GM13977 (cell line): ENCODE results near the gene SEC11A.

Source experiments
- DNase-seq: peaks from one replicate; pipeline ENCODE4 v3.0.0; 2012; ENCODE audit warnings: low spot score
- in situ Hi-C: fragments of 300-500 bp; cut with MboI; formaldehyde crosslinking; loops from one replicate; pipeline ENCODE4 v1.12.0; 2022; ENCODE audit warnings: low sequenced_read_pairs, low pct_unique_long_range_greater_than_20kb, mixed read lengths, inconsistent platforms; ENCODE audit not compliant: unreplicated experiment
- TF ChIP-seq, protein P1 (sequence below): IDR thresholded peaks from 2 replicates; pipeline ENCODE4 v1.5.1; 2012; ENCODE audit warnings: mild to moderate bottlenecking, control low read depth; ENCODE audit not compliant: insufficient read depth; ENCODE audit errors: extremely low read depth, missing control alignments

The SEC11A gene

GRCh38 chr15:84684092-84684491 lies 31.8 kb downstream of the SEC11A start:
- in situ Hi-C loops = no loop called here
- no peak for DNase-seq
- TF ChIP-seq, protein P1, sequence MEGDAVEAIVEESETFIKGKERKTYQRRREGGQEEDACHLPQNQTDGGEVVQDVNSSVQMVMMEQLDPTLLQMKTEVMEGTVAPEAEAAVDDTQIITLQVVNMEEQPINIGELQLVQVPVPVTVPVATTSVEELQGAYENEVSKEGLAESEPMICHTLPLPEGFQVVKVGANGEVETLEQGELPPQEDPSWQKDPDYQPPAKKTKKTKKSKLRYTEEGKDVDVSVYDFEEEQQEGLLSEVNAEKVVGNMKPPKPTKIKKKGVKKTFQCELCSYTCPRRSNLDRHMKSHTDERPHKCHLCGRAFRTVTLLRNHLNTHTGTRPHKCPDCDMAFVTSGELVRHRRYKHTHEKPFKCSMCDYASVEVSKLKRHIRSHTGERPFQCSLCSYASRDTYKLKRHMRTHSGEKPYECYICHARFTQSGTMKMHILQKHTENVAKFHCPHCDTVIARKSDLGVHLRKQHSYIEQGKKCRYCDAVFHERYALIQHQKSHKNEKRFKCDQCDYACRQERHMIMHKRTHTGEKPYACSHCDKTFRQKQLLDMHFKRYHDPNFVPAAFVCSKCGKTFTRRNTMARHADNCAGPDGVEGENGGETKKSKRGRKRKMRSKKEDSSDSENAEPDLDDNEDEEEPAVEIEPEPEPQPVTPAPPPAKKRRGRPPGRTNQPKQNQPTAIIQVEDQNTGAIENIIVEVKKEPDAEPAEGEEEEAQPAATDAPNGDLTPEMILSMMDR = no peak

GRCh38 chr15:84681831-84682230 lies 34.1 kb downstream of the SEC11A start:
- DNase-seq = no peak
- in situ Hi-C loops = no loop called here
- TF ChIP-seq, protein P1 = no peak

DNA sequence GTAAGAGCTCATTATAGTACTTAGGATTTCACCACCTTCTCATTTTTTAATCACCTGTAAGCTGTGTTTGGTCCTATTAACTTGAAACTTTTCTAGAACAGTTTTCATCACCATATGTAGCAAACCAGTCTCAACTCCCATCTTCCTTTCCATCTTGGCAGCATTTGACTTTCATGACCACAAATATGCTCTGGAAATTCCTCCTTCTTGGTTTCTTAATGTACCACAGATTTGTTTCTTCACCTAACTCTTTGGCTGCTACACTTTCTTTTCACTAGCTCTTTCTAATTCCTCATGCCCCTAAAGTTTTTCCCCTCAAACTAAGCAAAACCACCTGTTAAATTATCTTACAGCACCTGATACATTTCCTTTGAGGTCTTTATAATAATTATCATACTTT lies 44.7 kb downstream of the SEC11A start:
- no peak for DNase-seq
- in situ Hi-C loops = no loop called here
- TF ChIP-seq, protein P1 = no peak

GRCh38 chr15:84669726-84670125 lies 46.2 kb downstream of the SEC11A start:
- TF ChIP-seq, protein P1 = no peak
- in situ Hi-C loops = no loop called here
- DNase-seq = no peak

- in situ Hi-C loops = no loop called here
- TF ChIP-seq, protein P1 = no peak
- DNase-seq = no peak
Measured at GRCh38 chr15:84668221-84668982, 47.5 kb downstream of the SEC11A start.

DNA sequence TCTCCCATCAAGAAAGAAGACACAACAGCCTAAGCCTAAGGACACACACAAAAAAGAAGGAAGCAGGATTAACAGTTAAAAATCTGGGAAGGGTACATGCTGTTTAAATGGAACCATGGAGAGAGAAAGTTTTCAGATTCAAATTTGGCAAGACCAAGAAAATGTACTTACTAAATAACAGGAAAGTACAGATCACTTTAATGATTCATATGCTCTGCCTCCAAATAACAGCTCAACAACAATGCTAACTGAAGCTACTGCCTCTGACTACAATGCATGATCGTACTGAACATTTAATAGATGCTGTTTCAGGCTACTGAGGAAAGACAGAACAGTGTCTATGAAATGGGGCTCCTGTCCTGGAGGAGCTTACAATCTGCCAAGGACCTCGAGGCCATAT lies 49.6 kb downstream of the SEC11A start:
- in situ Hi-C loops = no loop called here
- TF ChIP-seq, protein P1 = no peak
- no peak for DNase-seq
